ENCODE measurements around the gene SKIL.
"Not testable (repeated sequence)": the region's sequence is repeated elsewhere in the genome, so short reads cannot be mapped to it uniquely, and the experiment has no call there.

SKIL gene, protein sequence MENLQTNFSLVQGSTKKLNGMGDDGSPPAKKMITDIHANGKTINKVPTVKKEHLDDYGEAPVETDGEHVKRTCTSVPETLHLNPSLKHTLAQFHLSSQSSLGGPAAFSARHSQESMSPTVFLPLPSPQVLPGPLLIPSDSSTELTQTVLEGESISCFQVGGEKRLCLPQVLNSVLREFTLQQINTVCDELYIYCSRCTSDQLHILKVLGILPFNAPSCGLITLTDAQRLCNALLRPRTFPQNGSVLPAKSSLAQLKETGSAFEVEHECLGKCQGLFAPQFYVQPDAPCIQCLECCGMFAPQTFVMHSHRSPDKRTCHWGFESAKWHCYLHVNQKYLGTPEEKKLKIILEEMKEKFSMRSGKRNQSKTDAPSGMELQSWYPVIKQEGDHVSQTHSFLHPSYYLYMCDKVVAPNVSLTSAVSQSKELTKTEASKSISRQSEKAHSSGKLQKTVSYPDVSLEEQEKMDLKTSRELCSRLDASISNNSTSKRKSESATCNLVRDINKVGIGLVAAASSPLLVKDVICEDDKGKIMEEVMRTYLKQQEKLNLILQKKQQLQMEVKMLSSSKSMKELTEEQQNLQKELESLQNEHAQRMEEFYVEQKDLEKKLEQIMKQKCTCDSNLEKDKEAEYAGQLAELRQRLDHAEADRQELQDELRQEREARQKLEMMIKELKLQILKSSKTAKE

DNA sequence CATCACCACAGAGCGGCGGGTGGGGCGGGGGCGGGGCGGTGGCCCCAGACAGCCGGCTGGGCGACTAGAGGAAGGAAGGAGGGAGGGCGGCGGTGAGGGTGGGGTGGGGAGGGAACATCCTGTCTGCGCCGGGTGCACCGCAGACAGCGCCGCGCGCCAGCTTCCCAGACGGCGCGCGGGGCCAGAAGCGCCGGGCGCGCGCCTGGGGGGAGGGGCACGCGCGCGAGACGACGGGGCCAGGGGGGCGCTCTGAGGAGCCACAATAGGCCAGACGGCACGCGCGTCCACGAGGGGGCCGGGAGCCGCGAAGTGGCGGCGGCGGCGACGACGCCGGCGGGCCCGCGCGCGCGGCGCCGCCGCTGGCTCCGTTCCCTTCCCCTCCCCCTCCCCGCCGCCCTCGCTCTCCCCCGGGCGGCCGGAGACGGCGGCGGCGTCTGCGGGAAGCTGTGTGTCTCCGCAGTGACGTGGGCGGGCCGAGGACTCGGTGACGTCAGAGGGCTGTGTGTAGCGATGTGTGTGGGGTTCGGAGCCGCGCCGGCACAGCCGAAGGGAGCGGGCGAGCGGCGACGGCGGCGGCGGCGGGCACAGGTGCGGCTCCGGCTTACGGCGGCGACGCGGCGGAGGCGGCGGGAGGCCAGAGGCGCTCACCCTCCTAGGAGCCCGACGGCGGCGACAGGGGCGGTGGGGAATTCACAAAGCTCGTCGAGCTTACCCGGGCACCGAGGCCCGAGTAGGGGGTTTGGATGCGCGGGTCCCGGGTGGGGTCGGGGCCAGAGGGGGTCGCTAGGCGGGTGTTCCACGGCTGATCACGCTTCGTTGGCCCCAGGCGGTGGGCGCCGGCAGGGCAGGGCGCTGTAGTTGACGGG, at the start of gene SKIL:
TSS of gene SKIL (plus strand) at position 540 of the 866 bp plus-strand sequence. CDS start 2,617 bp downstream, outside the sequence.
- DNase-seq = peak; percentile 88

DNA sequence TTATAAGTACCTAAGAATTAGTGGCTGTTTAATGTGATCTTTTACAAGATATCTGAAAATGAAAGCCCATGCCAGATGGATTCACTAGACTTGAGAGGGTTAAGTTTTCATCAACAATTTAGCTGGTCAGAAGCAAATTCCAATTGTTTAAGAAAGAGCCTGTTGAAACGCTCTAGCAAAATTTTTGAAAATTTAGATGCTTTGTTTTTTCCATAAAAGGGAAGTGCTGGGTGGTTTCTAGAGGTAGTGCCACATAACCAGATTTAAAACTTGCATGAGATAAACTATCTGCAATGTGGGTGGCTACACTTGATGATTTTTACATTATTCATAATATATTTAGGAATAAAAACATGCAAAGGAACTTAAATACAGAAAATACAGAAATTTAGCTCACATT, 48.5 kb upstream of the SKIL start:
- no peak for DNase-seq

GRCh38 chr3:170317954-170318353, 39.6 kb upstream of the SKIL start:
- DNase-seq = no peak

DNA sequence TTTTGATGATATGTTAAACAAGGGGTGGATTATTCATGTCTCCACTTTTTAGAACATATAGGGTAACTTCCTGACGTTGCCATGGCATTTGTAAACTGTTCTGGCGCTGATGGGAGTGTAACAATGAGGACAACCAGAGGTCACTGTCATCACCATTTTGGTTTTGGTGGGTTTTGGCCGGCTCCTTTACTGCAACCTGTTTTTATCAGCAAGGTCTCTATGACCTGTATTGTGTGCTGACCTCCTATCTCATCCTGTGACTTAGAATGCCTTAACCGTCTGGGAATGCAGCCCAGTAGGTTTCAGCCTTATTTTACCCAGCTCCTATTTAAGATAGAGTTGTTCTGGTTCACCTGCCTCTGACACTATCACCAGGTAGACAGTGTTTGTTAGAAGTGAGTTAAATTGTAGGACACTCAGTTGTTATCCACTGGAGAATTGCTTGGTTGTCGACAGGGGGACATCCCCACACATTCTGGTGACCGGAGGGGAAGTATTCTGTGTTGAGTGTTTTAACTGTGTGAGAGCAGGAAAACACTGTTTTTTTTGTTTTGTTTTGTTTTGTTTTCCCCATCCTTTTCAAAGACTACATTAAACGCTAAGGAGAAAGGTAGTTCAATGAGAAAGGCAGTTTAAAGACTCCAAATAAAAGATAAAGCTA, 36.9 kb upstream of the SKIL start:
- no peak for DNase-seq

DNA sequence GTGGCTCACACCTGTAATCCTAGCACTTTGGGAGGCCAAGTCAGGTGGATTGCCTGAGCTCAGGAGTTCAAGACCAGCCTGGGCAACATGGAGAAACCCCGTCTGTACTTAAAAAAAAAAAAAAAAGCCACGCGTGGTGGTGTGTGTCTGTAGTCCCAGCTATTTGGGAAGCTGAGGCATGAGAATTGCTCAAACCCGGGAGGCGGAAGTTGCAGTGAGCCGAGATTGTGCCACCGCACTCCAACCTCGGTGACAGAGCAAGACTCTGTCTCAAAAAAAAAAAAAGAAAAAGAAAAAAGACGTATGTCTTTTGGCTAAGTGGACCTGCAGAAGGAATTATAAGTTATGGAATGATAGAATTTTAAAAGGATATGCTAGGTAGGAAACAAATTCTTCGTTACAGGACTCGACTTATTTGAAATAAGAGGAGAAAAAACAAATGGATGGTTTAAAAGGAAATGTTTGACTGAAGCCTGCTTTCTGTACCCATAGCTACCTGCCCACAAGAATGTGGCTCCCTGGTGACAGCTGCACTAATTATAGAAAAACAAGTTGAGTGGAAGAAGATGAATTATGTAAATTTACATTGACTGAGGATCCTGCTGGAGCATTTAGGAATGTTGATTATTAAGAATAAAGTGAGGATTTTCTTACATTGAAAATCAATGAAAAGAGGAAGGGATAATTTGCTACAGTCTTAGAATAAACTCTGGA, 36.0 kb upstream of the SKIL start:
- DNase-seq = no peak

DNA sequence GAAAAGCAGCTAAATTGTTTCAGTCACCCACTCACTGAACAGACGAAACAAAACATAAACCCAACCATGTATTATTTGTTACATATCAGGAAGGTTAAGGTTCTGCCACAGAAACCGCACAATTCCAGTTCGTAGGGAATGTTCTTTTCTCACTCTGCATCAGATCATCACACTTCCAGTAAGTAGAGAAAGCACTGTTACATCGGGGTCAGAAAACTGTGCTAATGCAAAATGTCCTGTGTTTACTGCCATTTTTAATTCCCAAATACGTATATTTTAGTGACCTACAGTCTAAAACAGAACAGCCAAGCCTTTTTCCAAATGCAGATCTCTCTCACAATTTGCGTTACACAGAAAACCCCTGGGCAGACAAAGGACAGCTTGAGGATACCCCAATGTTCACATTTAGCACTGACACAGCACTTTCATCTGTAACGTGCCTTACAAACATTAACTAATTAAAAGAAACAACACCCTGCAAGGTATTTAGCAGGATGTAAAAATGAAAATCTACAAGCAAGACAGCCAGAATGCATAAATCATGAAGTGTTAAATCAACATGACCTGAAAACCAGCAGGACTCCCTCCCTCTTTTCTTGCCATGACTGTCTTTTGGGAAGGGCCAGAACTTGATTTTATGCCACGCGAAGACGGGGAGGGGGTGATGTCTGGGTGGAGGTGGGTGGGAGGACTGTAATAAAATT, 34.8 kb upstream of the SKIL start:
- DNase-seq = no peak

GRCh38 chr3:170323331-170323730, 34.2 kb upstream of the SKIL start:
- no peak for DNase-seq

DNA sequence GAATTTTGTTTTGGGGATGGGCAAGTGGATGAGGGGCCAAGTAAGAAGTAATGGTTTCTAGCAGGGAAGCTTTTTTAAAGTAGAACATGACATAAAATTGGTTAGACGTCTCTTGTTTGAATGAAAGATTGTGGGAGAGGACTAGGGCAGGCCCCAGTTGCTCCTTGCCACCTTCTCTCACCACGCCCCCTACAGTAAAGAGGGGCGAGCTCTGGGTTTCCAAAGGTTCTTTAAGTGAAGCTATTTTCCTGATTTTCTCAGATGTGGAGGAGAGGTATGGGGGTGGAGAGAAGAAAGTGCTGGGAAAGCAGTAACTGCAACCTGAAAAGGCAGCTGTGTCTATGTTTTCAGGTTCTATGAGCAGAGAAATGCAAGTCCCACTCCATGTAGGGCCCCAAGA, 32.6 kb upstream of the SKIL start:
- DNase-seq = no peak

GRCh38 chr3:170327040-170327808, 30.3 kb upstream of the SKIL start:
- DNase-seq = no peak

DNA sequence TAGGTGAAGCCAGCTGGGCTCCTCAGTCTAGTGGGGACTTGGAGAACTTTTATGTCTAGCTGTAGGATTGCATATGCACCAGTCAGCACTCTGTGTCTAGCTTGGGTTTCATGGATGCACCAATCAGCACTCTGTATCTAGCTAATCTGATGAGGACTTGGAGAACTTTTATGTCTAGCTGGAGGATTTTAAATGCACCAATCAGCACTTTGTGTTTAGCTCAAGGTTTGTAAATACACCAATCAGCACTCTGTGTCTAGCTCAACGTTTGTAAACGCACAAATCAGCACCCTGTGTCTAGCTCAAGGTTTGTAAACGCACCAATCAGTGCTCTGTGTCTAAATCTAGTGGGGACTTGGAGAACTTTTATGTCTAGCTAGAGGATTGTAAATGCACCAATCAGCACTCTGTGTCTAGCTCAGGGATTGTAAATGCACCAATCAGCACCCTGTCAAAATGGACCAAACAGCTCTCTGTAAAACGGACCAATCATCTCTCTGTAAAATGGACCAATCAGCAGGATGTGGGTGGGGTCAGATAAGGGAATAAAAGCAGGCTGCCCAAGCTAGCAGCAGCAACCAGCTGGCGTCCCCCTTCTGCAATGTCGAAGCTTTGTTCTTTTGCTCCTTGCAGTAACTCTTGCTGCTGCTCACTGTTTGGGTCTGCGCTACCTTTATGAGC, 29.5 kb upstream of the SKIL start:
- not testable (repeated sequence) for DNase-seq

DNA sequence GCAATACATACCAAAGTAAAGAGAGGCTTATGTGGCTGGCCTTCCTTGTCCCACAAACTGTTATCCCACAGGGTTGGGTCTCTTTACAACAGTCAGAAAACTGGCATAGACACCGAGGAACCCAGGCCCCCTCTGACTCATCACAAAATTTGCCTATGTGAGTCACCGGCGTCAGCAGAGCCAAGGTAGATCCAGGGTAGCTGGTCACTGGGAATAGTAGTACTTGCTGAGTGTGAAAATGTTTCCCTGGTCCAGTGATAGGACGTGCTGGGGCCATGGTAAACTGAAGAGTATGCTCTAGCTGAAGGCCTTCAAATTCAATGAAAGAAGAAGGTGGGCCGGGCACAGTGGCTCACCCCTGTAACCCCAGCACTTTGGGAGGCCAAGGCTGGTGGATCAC, 27.1 kb upstream of the SKIL start:
- DNase-seq = peak; percentile 9

DNA sequence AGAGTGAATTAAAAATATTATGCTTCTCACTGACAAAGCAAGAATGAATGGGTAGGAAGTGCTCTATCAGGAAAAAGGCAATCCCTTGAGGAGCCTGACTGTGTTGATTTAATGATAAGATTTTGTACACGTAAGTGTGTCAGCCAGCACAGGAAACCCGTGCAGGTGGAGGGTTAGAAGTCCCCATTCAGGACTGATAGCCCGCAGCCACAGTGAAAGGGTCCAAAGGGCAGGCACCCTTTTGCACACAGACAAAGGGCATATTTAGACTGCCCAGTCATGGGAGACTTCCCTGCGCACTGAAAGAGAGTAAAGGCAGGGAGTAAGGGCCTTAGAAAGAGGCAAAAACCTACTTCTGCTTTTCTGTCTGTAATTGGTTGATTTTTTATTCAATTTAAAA, 26.4 kb upstream of the SKIL start:
- DNase-seq = no peak

DNA sequence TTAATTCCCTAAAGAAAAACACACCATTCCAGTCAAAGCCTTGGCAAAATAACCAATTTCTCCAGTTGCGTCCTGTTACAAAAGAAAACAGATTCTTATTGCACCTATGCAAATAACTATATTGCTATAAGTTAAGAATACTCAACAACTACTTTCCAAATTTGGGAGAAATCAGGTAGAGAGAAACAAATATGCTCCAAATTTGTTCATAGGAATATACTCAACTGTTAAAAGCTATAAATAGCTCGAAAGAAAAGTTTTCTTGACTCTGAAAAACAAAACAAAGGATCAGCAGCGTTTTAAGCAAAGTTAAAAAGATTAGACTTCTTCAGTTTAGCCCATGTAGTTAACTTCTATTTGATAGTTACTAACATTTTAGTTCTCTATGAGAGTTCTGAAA, 20.1 kb upstream of the SKIL start:
- DNase-seq = no peak

DNA sequence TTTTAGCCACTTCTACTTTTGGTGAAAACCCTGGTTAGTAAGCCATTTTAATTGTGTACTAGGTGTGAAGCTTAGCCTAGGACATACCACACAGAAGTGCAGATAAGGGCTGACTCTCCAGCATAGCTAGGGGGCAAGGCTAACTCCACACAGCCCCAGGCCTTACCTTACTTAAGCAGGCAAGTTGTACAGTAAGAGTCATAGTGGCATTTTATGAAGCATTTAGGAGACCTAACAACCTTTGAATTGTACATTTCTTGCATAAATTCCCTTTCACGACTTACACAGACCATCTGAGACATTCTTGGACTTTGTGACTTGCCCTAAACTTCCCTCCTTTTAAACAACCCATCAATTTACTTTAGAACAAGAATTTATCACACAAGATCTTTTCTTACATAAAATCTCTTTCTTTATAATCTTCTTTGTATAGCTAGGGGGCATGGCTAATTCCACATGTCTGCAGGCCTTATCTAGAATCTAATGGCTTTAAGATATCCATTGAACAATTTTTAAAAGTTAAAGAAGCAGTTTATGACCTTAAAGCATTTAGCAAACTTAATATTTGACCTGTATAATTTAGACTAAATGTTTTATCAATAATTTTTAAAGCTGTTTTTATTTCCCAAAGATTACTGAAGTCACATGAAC, 18.7 kb upstream of the SKIL start:
- DNase-seq = no peak

- not testable (repeated sequence) for DNase-seq
Measured at GRCh38 chr3:170342273-170342672, 15.2 kb upstream of the SKIL start.

GRCh38 chr3:170343859-170344258, 13.7 kb upstream of the SKIL start:
- not testable (repeated sequence) for DNase-seq

- no peak for DNase-seq
Measured at GRCh38 chr3:170344971-170345370, 12.5 kb upstream of the SKIL start.

- peak; percentile 14 for DNase-seq
Measured at GRCh38 chr3:170346481-170347392, 10.8 kb upstream of the SKIL start.

All from T1000 (cell line).